ENCODE measurements around the gene MASP2. TPM values are rescaled to one million over a fixed set of nuclear protein-coding genes. Genes with fewer than 3 reads are reported as not detected.
"Not testable (repeated sequence)": the region's sequence is repeated elsewhere in the genome, so short reads cannot be mapped to it uniquely, and the experiment has no call there.

The MASP2 gene
- total RNA-seq, 4 donors from 2014 or later: not detected

DNA sequence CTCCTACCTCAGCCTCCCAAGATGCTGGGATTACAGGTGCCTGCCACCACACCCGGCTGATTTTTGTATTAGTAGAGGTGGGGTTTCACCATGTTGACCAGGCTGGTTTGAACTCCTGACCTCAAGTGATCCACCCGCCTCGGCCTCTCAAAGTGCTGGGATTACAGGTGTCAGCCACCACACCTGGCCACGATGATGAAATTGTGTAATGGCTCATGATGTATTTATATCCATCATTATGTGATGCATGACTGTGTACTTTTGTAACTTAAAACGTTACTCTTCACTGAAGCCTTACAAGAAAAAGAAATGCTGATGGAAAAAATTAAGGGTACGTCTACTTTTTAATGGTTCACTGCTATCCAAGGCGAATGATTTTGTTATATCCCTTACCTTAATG is 27.1 kb downstream of the MASP2 start:
- Histone ChIP-seq H3K4me3 (no peak overlapping the region), H3K27ac (no peak overlapping the region), H3K9me3 (no peaks in the 10 kb centered on the region), H3K36me3 (peaks cover 12 to 100% (median 57%) of the 10 kb centered on the region in 3 donors), H3K27me3 (no peaks in the 10 kb centered on the region), H3K4me1 (peaks cover 0 to 52% (median 11%) of the 10 kb centered on the region in 4 donors)
- 90 to 92% methylated on average over 7 of the region's 7 CpGs for WGBS, 2 donors
- TF ChIP-seq, protein P1, sequence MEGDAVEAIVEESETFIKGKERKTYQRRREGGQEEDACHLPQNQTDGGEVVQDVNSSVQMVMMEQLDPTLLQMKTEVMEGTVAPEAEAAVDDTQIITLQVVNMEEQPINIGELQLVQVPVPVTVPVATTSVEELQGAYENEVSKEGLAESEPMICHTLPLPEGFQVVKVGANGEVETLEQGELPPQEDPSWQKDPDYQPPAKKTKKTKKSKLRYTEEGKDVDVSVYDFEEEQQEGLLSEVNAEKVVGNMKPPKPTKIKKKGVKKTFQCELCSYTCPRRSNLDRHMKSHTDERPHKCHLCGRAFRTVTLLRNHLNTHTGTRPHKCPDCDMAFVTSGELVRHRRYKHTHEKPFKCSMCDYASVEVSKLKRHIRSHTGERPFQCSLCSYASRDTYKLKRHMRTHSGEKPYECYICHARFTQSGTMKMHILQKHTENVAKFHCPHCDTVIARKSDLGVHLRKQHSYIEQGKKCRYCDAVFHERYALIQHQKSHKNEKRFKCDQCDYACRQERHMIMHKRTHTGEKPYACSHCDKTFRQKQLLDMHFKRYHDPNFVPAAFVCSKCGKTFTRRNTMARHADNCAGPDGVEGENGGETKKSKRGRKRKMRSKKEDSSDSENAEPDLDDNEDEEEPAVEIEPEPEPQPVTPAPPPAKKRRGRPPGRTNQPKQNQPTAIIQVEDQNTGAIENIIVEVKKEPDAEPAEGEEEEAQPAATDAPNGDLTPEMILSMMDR (IDR thresholded peaks at IDR 0.05): no peak
- no peak for DNase-seq (ENCODE audit: low spot score in 2 of 2)

DNA sequence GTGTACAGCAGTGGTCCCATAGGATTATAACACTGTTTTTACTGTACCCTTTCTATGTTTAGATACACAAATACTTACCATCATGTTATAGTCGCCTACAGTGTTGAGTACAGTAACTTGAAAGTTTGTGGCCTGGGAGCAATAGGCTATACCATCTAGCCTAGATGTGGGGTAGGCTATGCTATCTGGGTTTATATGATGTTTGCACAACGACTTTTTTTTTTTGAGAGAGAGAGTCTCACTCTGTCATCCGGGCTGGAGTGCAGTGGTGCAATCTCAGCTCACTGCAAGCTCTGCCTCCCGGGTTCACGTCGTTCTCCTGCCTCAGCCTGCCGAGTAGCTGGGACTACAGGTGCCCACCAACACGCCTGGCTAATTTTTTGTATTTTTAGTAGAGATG is 27.7 kb downstream of the MASP2 start:
- WGBS, 2 donors: 76 to 80% methylated on average over 8 of the region's 8 CpGs
- DNase-seq (ENCODE audit: low spot score in 2 of 2); H3K9me3 ChIP-seq; H3K4me3 ChIP-seq; H3K27ac ChIP-seq; H3K27me3 ChIP-seq: not testable (repeated sequence)
- Histone ChIP-seq H3K4me1 (peaks cover 0 to 58% (median 17%) of the 10 kb centered on the region in 4 donors), H3K36me3 (peaks cover 12 to 100% (median 63%) of the 10 kb centered on the region in 3 donors)

DNA sequence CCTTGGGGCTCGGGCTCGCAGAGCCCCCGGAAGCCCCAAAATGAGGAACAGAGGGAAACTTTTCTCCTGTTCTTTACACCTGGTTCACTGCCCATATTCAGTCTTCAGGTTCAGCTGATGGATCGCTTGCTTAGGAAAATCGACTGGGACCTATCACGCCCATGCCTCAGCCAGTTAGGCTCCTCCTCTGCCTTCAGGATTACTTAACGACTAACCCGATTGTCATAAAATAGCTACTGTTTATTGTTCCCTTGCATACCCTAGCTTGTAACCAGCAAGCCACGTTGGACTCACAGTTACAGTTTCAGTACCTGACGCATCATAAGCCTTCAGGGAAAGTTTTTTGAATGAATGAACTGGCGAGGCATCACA is 33.9 kb downstream of the MASP2 start:
- no peak for DNase-seq (ENCODE audit: low spot score in 2 of 2)
- no peaks in the 10 kb centered on the region for H3K27me3 ChIP-seq
- 1 to 3% methylated on average over 8 to 11 of the region's 11 CpGs for WGBS, 2 donors
- H3K36me3 ChIP-seq: peaks cover 0 to 48% (median 30%) of the 10 kb centered on the region in 3 donors
- TF ChIP-seq POLR2A (IDR thresholded peaks at IDR 0.05) (no peak), EP300 (IDR thresholded peaks at IDR 0.05) (no peak)
- TF ChIP-seq, protein P1 (IDR thresholded peaks at IDR 0.05): no peak
- H3K9me3 ChIP-seq: no peaks in the 10 kb centered on the region
- H3K4me3 ChIP-seq: peak overlapping the region; percentile 79 to 96 (median 90)
- peaks cover 0 to 55% (median 33%) of the 10 kb centered on the region in 4 donors for H3K4me1 ChIP-seq
- H3K27ac ChIP-seq: peak overlapping the region; percentile 85 to 98 (median 95)

DNA sequence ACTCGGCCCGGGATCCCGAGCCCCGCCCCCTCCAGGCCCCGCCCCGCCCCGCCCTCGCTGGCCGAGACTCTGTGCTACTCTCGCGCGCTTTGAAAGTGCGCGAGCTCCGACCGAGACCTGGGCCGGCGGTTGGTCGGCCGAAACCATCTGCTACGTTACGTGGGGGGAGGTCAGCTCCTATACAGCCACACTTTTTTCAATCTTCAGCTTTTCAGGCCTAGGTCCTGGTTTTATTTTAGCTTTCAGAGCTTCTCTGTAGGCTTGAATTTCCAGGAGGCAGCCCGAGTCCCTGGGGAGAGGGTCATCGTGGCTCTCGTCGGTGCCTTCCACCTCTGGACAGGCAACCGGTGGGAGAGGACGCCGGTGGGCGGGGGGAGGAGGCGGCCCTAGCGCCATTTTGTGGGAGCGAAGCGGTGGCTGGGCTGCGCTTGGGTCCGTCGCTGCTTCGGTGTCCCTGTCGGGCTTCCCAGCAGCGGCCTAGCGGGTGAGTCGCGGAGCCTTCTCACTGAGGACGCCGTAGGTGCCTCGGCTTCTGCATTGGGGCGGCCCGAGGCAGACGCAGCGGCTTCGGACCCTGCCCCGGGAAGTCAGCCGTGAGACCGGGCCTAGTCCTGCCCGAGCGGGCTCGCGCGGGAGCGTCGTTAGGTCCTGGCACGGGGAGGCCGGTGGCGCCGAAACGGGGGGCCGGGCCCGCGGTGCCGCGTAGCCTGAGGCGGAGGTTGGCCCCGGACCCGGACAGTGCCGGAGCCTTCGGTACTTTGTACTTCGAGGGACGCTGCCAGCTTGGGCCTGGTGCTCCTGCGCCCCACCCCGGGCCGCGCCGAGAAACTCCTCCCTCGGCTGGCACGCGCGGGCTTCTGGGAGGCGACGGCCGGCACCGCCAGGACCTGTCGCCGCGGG is 34.5 kb downstream of the MASP2 start, which contains the start of gene TARDBP:
Gene TARDBP, plus strand, starts transcription at position 395 of the 900 bp plus-strand sequence. CDS start 1,074 bp downstream, outside the sequence.
- WGBS, 2 donors: 0 to 1% methylated on average over 26 to 66 of the region's 94 CpGs

DNA sequence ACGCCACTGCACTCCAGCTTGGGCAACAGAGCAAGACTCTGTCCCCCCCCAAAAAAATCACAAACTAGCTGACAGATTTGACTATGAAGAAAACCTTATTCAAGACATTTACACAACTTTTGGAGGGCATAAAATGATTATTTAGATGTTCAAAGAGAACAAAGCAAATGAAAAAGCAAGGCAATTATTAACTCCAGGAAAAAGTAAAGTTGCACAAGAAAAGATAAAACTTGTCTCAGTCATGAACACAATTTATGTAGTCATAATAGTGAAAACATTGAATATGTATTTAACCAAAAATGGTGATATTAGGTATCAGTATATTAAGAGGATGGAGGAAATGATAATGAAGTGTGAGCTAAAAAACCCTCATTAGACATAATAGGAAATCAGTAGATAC is 46.5 kb downstream of the MASP2 start:
- no peak overlapping the region for H3K27ac ChIP-seq
- TF ChIP-seq POLR2A (IDR thresholded peaks at IDR 0.05) (no peak), EP300 (IDR thresholded peaks at IDR 0.05) (no peak)
- TF ChIP-seq, protein P1 (IDR thresholded peaks at IDR 0.05): no peak
- no peak for DNase-seq (ENCODE audit: low spot score in 2 of 2)
- H3K4me1 ChIP-seq: no peaks in the 10 kb centered on the region
- H3K36me3 ChIP-seq: no peaks in the 10 kb centered on the region
- no peak overlapping the region for H3K4me3 ChIP-seq
- H3K27me3 ChIP-seq: no peaks in the 10 kb centered on the region
- 92 to 95% methylated on average over 1 of the region's 1 CpG for WGBS, 2 donors
- peaks cover 0 to 12% (median 0%) of the 10 kb centered on the region in 4 donors for H3K9me3 ChIP-seq

More for the DNA sequence above, 34.5 kb downstream of the MASP2 start, which contains the start of gene TARDBP:
- TF ChIP-seq POLR2A (IDR thresholded peaks at IDR 0.05) (peak; percentile 91 to 95), EP300 (IDR thresholded peaks at IDR 0.05) (peak; percentile 88 to 98)
- TF ChIP-seq, protein P1 (IDR thresholded peaks at IDR 0.05): peak in 2 of 5 experiments; percentile 17 to 65
- DNase-seq (ENCODE audit: low spot score in 2 of 2): peak; percentile 79 to 80
- peaks cover 0 to 50% (median 33%) of the 10 kb centered on the region in 4 donors for H3K4me1 ChIP-seq
- peaks cover 0 to 42% (median 28%) of the 10 kb centered on the region in 3 donors for H3K36me3 ChIP-seq
- no peaks in the 10 kb centered on the region for H3K9me3 ChIP-seq
- no peaks in the 10 kb centered on the region for H3K27me3 ChIP-seq
- peak within 1 kb of the TSS; percentile 85 to 98 (median 95) for H3K27ac ChIP-seq
- peak within 1 kb of the TSS; percentile 79 to 96 (median 90) for H3K4me3 ChIP-seq

All from tibial nerve (tissue), 4 donors.